Astrocyte of the hippocampus (primary cell): ENCODE data around the gene ZBTB1.
"Not testable (repeated sequence)": the region's sequence is repeated elsewhere in the genome, so short reads cannot be mapped to it uniquely, and the experiment has no call there.

Experiments used
- DNase-seq: peaks from one replicate; pipeline ENCODE4 v3.0.0; 2011; ENCODE audit warnings: low read depth, low spot score

ZBTB1 gene

GRCh38 chr14:64496764-64497163 is 7.8 kb upstream of the ZBTB1 start:
- DNase-seq: no peak

DNA sequence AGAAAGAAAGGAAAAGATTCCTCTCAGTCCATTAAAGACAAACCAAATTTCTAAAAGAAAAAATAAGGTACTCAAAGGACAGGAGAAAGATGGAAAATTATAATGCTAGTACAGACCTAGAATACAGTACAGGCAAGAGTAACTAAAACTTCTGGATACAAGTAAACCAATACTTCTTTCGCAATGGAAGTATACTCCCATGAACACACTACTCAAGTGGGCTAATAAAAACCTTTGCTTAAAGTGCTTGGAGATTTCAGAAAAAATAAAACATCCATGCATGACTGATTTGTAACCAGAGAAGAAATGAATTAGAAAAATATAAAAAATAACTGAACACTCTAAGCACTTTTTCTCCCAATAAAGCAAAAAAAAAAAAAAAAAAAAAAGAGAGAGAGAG is 4.5 kb upstream of the ZBTB1 start:
- no peak for DNase-seq

- DNase-seq: peak; percentile 60
Observed at GRCh38 chr14:64501411-64502171, 3.0 kb upstream of the ZBTB1 start.

- no peak for DNase-seq
Observed at GRCh38 chr14:64502456-64502855, 2.1 kb upstream of the ZBTB1 start.

DNA sequence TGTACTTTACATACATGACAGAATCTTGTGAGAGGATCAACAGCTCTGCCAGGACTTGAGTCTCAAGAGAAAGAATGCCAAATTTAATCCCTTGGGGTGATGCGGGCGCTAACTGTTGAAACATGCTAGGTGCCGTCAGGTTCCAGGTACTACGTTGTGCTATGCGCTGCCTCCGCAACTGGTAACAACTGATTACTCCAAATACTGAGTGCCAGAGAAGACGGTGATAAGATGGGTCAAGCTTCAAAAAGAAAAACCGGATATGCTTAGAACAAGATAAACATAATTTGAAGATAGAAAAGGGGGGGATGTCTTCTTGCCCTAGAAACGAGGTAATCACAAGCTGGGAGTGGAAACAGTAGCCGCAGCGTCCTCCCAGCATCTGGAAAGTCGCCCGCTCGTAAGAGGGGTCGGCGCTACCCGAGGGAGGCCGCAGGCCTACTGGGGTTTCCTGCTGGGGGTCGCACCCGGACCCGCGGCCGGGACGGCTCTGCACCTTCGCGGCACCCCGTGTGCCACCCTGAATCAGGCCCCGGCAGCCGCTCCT is 1.6 kb upstream of the ZBTB1 start:
- DNase-seq: peak; percentile 46

DNA sequence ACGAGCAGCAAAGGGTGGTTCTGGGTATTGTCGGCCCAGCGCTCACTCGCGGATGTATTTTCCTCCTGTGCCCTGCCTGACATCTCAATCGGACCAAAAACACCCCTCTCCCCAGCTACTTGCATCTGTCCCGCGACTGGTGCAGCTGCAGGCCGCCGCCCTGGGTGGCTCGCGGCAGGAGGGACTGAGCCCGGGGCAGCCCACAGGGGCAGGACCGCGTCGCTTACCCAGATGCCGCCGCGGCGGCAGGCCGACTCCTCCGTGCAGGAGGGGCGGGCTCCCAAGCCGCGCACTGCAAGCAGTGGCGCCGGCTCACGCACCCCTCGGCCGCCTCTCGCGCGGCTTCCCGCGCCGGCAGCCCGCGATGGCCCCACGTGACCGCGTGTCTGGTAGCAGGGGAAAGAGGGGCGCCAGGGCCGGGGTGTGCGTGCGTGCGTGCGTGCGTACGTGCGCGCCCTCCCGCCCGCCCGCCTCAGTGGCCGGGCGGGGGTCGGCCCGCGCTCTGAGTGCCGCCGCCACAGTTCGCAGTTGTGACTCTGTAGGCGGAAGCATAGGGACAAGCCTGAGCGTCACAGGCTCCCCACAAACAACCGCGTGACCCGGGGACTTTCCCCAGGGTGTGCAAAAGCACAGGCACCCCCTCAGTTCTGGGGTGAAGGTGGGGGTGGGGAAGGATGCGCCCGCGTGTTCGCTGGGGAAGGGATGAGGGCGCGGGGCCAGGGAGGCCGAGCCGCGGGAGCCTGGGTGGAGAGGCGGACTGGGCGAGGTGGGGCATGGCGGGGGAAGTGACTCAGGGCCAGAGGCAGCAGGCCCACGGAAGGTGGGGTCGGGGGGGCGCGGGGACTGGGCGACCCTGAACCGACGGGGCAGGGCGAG is 898 bp upstream of the ZBTB1 start, which contains the start of gene ZBTB25:
TSS of gene ZBTB25 (minus strand) at position 405 of the 876 bp plus-strand sequence. CDS start 13,305 bp downstream, outside the sequence.
- DNase-seq: peak; percentile 98

GRCh38 chr14:64504897-64505794 is 576 bp downstream of the ZBTB1 start:
- DNase-seq: peak; percentile 94

GRCh38 chr14:64506721-64507120 is 2.2 kb downstream of the ZBTB1 start:
- DNase-seq: no peak

- DNase-seq: peak; percentile 32
Observed at GRCh38 chr14:64507376-64508156, 3.0 kb downstream of the ZBTB1 start.

DNA sequence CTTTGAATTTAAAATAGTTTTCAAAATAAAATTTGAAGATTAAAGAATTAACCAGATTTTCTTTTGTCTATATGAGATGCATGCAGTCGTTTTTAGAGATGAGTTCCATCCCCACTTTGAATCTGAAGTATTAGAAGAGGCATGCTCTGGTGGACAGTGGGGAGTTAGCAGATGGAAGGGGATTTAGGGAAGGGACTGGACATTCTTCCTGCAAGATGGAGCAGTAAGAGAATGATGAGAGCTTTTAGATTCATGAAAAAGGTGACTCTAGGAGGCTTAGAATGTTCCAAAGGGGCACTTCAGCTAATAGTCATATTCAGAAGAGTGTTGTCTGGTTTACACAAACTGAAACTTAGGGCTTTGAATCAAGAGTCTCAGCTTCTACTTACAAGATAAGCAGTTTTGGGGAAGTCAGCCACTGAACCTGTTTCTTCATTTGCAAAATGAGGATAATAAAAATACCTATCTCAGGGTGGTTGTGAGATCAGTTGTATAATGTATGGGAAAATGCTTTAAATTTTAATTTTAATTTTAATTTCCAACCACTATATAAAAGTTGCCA is 3.7 kb downstream of the ZBTB1 start:
- DNase-seq: no peak

GRCh38 chr14:64509036-64509435 is 4.5 kb downstream of the ZBTB1 start:
- DNase-seq: no peak

DNA sequence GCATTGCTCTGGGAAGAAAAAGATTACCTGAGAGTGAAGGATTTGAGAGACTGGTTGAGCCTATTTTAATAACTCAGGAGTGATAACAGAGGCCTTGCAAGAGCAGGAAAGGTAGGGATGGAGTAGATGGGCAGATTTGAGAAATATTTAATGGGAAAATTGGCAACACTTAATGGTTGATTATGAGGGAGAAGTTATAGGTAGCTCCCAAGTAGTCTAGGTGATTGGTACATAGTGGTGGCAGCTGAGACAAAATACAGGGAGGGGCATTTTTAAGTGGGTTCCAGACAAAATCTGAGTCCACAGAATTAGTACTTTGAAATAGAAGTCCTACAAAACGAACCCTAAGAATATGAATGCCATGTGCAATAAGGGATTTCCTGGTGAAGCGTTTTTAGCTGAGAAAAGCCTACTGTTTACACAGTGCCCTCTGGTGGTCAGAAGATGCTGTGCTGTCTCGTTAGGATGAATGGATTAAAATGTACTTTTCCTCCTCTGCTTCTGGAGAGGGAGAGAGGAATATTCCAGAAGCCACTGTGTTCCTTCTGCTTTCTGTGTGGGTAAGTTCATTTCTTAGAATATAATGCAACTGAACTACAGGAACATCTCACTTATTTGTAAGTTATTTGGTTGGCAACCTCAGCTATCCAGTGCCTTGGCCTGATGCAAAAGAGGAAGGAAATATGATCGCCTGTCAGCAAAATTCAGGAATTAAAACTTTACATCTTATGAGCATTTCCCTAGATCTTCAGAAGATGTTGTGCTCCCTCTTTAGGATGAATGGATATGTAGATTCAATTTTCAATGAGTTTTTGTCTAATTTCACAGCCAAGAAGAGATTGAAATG is 6.5 kb downstream of the ZBTB1 start:
- DNase-seq: peak; percentile 80

DNA sequence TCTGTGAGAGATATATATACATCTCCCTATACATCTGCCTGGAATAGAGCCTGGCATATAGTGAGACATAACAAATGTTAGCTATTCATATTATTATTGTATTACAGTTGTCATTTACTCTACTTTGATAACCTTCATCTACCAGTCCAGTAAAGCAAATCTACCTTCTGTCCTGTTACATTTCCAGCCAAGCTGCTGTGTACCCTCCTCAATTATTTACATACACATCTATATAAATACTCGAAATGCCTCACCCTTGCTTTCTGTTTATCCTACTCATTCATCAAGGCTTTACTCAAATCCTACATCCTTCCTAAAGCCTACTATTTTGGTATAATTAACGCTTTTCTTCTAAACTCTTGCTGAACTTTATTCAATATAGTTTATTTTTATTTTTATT is 8.7 kb downstream of the ZBTB1 start:
- no peak for DNase-seq

DNA sequence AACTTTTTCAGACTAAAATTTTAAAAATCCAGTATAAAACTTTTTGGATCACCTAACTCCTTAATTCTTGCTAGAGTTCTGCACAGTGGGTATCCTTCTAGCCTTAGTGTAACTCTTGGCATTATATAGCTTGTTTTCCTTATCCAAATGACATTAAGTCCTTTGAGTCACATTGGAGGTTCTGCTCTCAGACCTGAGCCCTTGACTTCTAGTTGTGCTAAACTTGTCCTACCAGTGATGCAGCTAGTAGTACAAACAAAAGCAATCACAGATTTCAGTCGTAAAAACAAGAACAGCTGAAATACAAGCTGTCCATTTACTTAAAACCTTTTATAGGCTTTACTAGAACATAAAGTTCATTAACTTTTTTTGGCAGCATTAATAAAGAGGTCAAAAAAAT is 10.5 kb downstream of the ZBTB1 start:
- no peak for DNase-seq

DNA sequence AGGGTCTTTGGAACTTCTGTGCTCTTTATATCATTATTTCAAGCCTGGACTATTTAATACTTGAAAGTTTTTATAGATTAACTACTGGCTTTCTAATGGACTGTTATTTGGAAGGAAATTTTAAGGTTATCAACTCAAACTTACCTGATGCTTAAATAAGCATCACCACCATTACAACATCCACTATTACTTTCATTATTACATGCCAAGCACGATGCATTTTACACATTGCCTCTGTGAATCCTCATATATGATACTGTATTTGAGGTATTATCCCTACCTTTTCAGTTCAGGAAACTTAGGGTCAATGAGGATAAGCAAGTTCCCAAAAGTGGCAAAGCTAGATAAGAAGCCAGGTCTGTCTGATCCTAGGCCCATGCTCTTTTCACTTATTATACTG is 12.4 kb downstream of the ZBTB1 start:
- DNase-seq: no peak

GRCh38 chr14:64517667-64518066 is 13.1 kb downstream of the ZBTB1 start:
- not testable (repeated sequence) for DNase-seq

DNA sequence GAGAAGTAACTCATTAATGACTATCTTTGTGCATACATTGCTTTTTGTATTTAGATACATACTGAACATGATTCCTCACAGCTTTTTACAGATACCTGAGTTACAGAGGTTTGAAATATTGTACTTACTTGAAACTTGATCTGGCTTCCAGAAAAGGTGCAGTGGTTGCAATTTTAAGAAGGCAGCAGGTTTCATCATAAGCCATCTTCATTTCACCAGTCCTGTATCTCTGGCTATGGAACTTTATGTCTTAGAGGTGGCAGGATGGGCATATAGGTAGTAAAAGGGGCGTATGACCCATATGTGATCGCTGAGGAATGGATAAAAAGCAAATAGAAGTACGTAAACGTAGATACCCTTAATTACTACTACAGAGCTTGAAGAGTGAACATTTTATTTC is 13.7 kb downstream of the ZBTB1 start:
- DNase-seq: no peak

DNA sequence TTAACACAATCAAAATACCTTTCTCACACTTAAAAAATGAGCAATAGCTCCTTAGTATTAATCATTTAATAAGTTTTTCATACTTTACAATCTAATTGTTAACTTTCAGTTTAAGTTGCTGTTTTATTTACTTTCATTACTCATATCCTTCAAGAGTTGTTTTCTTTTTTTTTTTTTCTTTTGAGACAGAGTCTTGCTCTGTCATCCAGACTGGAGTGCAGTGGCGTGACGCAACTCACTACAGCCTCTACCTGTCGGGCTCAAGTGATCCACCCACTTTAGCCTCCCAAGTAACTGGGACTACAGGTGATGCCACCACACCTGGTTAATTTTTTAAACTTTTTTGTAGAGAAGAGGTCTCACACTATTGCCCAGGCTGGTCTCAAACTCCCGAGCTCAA is 16.1 kb downstream of the ZBTB1 start:
- DNase-seq: no peak

DNA sequence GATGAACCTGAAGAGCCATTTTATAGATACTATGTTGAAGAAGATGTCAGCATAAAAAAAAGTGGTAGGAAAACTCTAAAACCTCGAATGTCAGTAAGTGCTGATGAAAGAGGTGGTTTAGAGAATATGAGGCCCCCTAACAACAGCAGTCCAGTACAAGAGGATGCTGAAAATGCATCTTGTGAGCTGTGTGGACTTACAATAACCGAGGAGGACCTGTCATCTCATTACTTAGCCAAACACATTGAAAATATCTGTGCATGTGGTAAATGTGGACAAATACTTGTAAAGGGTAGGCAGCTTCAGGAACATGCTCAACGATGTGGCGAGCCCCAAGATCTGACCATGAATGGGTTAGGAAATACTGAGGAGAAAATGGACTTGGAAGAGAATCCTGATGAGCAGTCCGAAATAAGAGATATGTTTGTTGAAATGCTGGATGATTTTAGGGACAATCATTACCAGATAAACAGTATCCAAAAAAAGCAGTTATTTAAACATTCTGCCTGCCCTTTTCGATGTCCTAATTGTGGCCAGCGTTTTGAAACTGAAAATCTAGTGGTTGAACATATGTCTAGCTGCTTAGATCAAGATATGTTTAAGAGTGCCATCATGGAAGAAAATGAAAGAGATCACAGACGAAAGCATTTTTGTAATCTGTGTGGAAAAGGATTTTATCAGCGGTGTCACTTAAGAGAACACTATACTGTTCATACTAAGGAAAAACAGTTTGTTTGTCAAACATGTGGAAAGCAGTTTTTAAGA is 18.2 kb downstream of the ZBTB1 start:
- DNase-seq: no peak
